GM21390 (cell line): ENCODE data around the gene IL21R.
"Not testable (repeated sequence)": the region's sequence is repeated elsewhere in the genome, so short reads cannot be mapped to it uniquely, and the experiment has no call there.

ENCODE experiments used
- ATAC-seq: cut with Tn5 transposase; IDR thresholded peaks from one replicate; pipeline ENCODE4 v1.9.1; 2021; ENCODE audit not compliant: unreplicated experiment

Gene IL21R

DNA sequence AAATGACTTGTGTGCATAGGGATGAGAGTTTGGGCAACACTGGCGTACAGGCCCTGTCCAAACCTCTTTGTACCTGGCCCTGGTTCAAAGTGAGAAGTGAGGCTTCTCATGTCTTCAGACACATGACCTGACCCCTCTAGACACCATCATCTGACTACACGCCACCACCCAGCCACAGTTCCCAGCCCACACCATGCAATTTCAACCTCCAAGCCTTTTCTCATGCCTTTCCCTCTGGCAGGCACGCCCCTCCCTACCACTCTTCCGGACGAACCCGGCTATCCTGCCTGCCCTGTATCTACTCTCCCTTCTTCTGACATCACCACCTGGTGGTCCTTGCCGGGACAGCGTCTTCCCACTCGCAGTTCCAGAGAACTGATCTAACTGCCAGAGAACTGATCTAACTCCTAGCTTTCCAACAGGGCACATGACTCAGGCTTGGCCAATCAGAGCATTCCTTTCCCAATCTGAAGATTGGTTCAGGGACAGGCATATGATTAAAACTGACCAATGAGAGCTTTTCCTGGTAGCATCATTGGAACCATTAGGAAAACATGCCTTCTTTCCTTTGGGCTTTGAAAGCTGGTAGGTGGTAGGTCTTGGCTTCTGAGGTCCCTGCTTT is 27.1 kb upstream of the IL21R start:
- ATAC-seq, result peak; percentile 39

DNA sequence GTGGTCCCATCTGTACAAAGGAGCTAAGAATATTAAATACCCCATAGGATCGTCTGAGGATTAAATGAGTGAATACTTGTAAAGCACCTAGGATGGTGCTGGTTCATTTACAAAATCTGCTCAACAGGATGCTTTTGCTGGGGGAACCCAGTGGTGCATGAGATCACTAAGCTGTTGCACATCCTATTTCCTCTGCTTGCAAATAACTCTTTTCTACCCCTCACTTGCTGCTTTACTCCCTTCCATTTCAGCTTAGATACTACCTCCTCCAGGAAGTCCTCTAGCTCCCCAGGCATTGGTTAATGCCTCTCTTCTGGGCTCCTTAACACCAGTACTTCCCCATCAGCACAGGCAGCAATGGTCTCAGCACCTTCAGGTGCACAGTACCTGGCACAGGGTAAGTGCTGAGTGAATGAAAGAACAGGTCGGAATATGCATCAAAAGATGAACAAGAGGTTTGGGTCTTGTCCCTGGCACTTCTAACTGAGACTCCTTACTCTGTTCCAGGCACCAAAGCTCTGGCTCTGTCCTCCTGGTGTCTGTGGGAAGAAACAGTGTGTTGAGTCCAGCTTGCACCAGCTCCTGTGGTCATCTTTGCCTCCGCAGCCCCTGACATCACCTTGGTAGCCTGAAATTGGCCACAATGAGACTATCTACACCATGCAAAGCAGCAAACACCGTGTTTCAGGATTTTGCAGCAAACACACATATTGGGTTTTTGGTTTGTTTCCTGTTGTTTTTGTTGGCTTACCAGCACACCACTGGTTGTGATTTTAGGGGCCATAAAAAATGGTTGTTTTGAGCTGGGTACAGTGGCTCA is 24.1 kb upstream of the IL21R start:
- ATAC-seq, result no peak

DNA sequence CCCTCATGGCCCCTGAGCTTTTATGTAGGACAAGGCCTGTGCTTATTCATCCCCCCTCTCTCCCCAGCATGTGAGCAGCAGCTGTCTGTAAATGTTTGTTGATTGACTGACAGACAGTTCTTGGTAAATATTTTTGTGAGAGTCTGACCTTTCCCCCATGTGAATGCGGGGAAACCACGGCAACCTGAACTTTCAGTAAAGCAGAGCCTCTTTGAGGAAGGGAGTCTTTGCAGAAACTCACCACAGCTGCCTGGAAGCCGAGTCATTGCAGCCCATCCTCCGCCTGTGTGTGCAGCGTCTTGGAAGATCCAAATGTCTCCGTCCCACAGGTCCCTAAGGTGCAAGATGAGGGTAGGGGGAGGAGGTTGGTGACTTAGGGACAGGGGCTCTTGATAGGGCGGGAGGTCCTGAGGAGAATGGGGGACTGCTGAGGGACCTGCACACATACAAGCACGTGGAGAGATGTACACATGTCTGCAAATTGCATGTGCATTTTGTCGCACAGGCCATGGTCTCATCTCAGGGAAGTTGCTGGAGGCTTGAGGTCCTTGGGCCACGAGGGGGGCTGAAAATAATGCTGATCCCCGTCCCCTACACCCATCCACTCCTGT is 23.0 kb upstream of the IL21R start:
- ATAC-seq, result no peak

DNA sequence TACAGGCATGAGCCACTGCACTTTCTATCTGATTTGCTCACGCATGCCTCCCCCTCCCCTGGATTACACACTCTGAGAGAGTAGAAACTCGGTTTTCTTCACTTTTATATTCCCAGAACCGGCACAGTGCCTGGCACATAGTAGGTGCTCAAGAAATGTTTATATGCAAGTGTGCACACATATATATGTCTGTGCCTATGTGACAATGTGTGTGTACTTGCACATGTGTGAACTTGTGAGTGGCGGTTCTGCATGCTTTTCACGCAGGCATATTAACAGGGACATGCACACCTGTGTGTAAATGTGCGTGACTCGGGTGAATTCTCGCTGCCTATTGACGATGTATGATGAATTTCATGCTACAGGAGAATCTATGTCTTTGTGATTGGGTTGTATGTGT is 22.1 kb upstream of the IL21R start:
- ATAC-seq, result no peak

DNA sequence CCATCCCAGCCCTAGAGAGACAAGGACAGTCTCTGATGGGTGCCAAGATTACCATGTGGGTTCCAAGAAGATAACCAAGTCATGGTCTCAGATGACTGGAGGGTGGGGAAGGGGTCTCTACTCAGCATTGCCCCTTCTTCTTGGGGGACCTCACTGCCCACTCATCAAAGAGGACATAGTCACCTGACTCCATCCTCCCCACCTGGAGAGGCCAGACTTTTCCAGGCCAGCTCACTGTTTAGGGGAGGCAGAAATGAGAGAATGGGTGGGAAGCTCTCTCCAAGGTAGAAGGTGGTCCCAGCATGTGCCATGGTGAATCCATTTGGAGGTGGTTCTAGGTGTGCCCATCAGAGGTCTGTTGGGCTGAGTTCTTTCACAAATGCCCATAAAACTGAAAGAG is 20.7 kb upstream of the IL21R start:
- no peak for ATAC-seq

DNA sequence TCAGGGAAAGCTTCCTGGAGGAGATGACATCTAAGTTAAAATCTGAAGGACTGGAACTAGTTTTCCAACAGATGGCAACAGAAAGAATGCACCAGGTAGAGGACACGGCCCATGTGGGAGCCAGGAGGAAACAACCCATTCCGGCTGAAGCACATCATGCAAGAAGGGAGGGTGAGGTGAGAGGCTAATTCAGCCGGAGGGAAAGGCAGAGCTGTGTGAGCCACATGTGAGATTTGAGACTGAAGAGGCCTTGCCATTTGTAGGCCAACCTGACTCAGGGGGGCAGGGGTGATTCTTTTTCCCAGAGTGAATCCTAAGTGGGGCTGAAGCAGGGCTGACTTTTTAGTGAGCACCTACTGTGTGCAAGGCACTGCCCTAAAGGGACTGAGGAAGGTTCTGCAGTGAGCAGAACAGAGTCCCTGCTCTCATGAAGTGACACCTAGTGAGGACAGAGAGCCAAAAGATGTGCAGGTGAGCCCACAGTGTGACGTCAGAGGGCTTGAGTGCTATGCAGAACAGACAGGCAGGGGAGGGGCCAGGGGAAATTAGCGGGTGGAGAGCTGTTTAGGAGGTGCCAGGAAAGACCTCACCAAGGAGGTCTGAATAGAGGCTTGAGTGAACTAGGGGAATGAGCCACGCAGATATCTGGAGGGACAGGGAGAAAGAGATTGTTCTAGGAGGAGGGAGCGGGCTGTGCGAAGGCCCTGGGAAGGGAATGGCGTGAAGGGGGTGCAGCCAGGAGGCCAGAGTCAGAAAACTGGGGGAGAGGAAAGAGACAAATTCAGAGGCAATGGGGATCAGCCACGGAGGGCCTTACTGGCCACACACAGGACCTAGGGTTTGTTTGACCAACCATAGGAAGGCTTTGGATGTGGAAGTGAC is 19.8 kb upstream of the IL21R start:
- no peak for ATAC-seq

DNA sequence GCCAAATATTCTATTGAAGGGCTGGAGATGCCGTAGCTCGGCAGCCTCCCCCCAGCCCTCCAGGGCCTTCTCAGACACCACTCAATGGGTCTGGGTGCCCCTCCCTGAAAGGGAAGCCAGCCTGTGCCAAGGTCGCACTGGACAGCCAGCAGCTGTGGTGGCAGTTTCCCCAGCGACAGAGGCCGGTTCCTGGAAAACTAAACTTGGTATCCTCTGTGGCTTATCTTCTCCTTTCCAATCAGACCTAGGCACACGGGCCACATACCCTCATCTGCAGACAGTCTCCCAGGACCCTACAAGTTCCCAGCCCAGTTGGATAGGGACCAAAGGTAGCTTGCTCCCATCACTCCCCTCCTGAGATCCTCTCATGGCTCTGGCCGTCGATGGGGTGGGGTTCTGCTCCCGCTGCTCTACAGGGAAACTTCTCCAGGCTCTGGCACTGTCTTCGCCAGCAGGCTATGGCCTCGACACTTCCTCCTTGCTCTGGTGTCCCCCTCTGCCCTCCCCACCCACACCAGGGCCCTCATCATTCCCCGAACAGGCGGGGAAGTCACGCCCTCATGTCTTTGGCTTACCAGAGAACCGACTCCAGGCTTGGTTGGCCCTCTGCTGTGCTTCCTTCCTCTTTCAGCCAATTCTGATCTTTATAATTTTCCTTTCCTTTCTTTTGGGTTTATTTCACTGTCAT is 18.3 kb upstream of the IL21R start:
- no peak for ATAC-seq

DNA sequence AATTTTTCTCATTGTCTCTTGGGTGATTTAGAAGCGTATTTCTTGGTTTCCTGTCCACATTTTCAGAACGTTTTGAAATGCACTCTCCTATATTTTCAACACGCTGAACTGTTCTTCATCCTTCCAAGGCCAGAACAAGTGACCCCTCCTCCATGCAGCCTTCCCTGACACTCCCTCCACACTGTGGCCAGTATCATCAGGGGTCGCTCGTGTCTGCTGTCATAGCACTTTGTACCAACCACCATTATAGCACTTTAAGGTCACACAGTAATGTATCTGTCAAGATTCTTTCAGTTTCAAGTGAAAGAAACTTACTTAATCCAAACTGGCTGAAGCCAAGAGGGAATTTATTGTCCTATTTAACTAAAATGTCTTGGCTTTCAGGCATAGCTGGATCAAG is 17.5 kb upstream of the IL21R start:
- ATAC-seq, result no peak

DNA sequence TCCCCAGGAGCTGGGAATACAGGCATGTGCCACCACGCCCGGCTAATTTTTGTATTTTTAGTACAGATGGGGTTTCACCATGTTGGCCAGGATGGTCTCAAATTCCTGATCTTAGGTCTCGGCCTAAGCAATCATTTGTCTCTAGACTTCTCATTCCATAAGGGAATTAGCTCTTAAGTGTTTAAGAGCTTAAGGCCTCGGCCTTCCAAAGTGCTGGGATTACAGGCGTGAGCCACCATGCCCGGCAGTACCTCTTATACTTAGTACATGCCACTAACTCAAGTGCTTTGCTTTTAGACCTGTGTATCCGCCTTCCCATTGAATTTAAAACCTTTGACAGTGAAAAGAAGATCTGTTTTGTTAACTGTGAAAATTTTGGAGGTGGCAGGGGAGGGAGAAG is 16.6 kb upstream of the IL21R start:
- ATAC-seq, result no peak

DNA sequence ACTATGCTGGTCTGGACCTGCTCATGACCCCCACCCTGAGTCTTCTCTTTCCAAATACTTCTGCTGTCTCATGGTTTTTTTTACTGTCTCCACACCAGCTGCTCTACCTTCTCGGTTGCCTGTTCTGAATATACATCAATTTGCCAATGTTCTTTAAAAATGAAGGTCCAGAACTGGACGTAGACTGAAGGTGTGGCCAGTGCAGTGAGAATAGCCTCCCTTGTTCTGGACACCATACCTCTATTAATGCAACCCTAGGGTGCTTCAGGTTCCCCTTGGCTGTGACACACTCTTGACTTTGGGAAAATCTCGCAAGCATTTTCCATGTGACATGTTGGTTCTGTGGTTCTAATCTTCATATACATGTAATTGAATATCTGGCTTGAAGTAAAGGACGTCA is 15.3 kb upstream of the IL21R start:
- ATAC-seq, result no peak

DNA sequence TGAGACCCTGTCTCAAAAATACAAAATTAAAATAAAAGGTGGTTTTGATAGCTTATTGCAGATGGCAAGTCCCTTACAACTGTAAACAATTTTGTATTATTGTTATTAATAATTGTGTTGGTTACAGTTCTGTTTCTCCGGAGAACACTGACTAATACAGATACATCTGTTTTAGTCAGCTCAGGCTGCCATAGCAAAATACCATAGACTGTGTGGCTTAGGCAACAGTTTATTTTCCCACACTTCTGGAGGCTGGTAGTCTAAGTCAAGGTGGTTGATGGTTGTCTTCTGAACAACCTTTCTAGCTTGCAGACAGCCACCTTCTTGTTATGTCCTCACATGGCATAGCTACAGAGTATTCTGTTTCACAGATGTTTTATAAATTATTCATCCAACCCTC is 14.2 kb upstream of the IL21R start:
- ATAC-seq, result peak; percentile 70

DNA sequence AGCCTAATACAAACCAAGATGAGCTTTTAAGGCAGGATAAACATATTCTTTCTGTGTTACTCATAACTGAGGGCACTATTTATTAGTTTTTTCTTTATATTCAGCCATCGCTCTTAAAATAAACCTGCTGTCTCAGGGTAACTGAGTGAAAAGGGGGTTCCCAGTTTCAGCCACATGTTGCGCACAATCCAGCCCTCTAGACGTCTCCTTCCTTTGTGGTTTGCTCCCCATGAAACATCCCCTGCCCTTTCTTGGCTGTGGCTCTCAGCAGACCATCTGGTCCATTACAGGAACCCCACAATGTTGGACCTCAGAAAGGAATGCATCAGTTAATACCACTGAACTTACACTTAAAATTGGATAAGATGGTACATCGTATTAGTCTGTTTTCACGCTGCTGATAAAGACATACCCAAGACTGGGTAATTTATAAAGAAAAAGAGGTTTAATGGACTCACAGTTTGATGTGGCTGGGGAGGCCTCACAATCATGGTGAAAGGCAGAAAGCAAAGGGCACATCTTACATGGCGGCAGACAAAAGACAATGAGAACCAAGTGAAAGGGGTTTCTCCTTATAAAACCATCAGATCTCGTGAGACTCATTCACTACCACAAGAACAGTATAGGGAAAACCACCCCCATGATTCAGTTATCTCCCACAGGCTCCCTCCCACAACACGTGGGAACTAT is 12.6 kb upstream of the IL21R start:
- no peak for ATAC-seq

DNA sequence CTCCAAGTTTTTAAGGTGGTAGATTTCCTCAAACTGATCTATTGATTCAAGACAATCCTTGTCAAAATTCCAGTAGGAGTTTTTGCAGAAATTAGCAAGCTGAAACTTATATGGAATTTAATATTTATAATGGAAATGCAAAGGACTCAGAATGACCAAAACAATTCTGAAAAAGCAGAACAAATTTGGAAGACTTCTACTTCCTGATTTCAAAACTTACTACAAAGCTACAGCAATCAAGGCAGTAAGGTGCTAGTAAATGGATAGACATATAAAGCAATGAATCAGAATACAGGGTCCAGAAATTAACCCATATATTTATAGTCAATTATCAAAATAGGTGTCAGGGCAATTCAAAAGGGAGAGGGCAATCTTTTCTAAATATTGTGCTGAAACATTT is 11.8 kb upstream of the IL21R start:
- ATAC-seq, result no peak

DNA sequence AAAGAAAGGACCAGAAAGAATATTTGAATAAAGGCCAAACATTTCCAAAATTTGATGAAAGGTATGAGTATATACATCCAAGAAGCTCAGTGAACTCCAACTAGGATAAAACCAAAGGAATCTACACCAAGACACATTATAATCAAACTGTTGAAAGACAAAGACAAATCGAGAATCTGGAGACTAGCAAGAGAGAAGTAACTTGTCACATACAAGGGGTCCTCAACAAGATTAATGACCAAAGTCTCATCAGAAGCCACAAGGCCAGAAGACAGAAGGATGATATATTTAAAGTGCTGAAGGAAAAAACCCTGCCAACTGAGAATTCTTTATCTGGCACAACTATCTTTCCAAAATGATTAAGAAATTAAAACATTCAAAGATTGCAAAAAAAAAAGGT is 9.3 kb upstream of the IL21R start:
- no peak for ATAC-seq

DNA sequence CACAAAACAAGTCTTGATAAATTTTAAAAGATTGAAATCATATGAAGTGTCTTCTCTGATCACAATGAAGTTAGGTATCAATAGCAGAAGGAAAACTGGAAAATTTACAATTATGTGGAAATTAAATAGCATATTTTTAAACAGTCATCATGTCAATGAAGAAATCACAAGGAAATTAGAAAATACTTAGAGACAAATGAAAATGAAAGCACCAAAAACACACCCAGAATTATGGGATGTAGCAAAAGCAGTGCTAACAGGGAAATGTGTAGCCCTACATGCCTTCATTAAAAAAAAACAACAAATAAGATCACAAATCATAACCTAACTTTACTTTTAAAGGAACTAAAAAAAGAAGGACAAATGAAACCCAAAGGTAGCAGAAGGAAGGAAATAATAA is 7.5 kb upstream of the IL21R start:
- ATAC-seq, result no peak

DNA sequence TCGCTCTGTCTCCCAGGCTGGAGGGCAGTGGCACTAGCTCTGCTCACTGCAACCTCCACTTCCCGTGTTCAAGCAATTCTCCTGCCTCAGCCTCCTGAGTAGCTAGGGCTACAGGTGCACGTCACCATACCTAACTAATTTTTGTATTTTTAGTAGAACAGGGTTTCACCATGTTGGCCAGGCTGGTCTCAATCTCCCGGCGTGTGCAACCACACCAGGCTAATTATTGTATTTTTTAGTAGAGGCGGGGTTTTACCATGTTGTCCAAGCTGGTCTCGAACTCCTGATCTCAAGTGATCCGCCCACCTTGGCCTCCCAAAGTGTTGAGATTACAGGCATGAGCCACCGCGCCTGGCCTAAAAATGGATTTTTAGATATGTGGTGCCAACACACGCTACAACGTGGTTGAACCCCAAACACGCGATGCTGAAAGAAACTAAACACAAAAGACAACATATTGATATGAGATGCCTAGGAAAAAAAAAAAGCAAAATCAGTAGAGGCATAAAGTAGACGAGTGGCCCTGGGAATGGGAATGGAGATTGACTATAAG is 3.6 kb upstream of the IL21R start:
- ATAC-seq, result not testable (repeated sequence)

DNA sequence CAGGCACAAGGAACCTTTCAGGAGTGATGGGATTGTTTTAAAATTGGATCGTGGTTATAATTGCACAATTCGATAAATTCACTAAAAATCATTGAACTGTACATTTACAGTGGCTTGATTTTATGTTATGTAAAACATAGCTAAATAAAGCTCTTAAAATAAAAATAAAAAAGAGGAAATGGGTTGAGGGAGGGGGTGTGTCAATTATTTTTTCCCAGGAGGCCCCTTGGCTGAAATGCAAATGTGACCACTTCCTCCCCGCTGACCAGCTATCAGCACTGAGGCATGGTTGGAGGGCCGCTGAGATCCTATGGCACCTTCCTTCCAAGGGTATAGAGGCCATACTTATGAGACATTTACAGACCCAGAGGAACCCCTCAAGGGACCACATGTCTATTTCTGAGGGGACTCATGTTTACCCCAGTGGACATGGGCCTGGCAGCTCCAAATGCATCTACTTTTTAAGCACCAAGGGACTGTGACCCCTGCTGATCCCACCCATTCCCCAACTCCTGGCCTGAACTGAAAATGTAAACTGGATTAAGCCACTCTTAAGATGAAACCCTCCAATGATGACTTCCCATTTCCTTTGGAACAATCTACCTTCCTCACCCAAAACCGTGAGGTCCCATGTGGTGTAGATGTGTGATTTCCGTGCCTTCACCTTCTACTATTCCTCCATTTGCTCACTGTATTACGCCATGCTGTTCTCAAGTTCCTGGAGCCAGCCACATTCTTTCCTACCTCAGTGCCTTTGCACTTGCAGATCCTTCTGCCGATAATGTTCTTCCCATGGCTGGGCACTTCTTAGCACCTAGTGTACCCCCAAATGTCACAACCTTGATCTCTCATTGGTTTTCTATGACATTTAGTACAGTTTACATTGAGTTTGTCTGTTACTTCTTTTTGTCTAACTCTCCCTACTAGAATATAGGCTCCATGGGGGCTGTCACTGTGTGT is 2.8 kb upstream of the IL21R start:
- peak; percentile 25 for ATAC-seq

DNA sequence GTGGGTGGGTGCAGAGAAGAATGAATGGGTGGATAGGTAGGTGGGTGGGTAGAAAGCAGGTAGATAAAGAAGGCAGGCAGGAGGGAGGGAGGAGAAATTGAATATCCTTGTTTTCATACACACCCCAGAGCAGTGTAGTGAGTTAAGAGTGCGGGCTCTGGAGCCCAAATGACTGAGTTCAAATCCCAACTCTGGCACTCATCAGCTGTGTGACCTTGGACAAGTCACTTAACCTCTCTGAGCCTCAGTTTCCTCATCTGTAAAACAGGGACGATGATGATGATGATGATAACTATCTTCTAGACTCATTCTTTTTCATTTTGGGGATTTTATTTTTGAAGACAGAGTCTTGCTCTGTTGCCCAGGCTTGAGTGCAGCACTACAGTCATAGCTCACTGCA is 2.0 kb upstream of the IL21R start:
- no peak for ATAC-seq
